Measurements from ENCODE around the gene LPCAT2.

LPCAT2 gene

GRCh38 chr16:55570159-55570558, 61.3 kb downstream of the LPCAT2 start:
- Mint-ChIP-seq H3K27ac (ENCODE audit: low read depth) (no peak overlapping the region), H3K4me1 (no peaks in the 10 kb centered on the region)
- no peak for ATAC-seq (replicated peaks; ENCODE audit: extremely low read depth, poor library complexity, severe bottlenecking)

GRCh38 chr16:55571191-55571897, 62.5 kb downstream of the LPCAT2 start:
- no peaks in the 10 kb centered on the region for H3K4me1 Mint-ChIP-seq
- peaks cover 33% of the 10 kb centered on the region for H3K27me3 Mint-ChIP-seq
- H3K36me3 Mint-ChIP-seq (ENCODE audit: insufficient read depth) = peaks cover 2% of the 10 kb centered on the region
- ATAC-seq (replicated peaks; ENCODE audit: extremely low read depth, poor library complexity, severe bottlenecking) = no peak
- H3K27ac Mint-ChIP-seq (ENCODE audit: low read depth) = no peak overlapping the region
- no peak overlapping the region for H3K4me3 Mint-ChIP-seq
- no peaks in the 10 kb centered on the region for H3K9me3 Mint-ChIP-seq
- no peak for DNase-seq (ENCODE audit: low spot score in 2 of 2)

More at GRCh38 chr16:55570159-55570558, 61.3 kb downstream of the LPCAT2 start:
- Mint-ChIP-seq H3K27me3 (peaks cover 35% of the 10 kb centered on the region), H3K9me3 (no peaks in the 10 kb centered on the region), H3K4me3 (no peak overlapping the region), H3K36me3 (ENCODE audit: insufficient read depth) (peaks cover 2% of the 10 kb centered on the region)
- DNase-seq (ENCODE audit: low spot score in 2 of 2) = no peak

GRCh38 chr16:55572439-55572838, 63.6 kb downstream of the LPCAT2 start:
- peaks cover 22% of the 10 kb centered on the region for H3K27me3 Mint-ChIP-seq

GRCh38 chr16:55574811-55575210, 65.9 kb downstream of the LPCAT2 start:
- Mint-ChIP-seq H3K27ac (ENCODE audit: low read depth) (no peak overlapping the region), H3K4me3 (no peak overlapping the region), H3K36me3 (ENCODE audit: insufficient read depth) (no peaks in the 10 kb centered on the region), H3K4me1 (no peaks in the 10 kb centered on the region), H3K9me3 (no peaks in the 10 kb centered on the region), H3K27me3 (no peaks in the 10 kb centered on the region)
- DNase-seq (ENCODE audit: low spot score in 2 of 2) (no peak), ATAC-seq (replicated peaks; ENCODE audit: extremely low read depth, poor library complexity, severe bottlenecking) (no peak)

More at GRCh38 chr16:55572439-55572838, 63.6 kb downstream of the LPCAT2 start:
- Mint-ChIP-seq H3K36me3 (ENCODE audit: insufficient read depth) (no peaks in the 10 kb centered on the region), H3K4me1 (no peaks in the 10 kb centered on the region), H3K4me3 (no peak overlapping the region), H3K9me3 (no peaks in the 10 kb centered on the region), H3K27ac (ENCODE audit: low read depth) (no peak overlapping the region)
- ATAC-seq (replicated peaks; ENCODE audit: extremely low read depth, poor library complexity, severe bottlenecking) (no peak), DNase-seq (ENCODE audit: low spot score in 2 of 2) (no peak)

GRCh38 chr16:55575496-55575895, 66.6 kb downstream of the LPCAT2 start:
- DNase-seq (ENCODE audit: low spot score in 2 of 2) (no peak), ATAC-seq (replicated peaks; ENCODE audit: extremely low read depth, poor library complexity, severe bottlenecking) (no peak)
- Mint-ChIP-seq H3K9me3 (no peaks in the 10 kb centered on the region), H3K36me3 (ENCODE audit: insufficient read depth) (no peaks in the 10 kb centered on the region), H3K4me1 (no peaks in the 10 kb centered on the region), H3K27ac (ENCODE audit: low read depth) (no peak overlapping the region), H3K27me3 (no peaks in the 10 kb centered on the region), H3K4me3 (no peak overlapping the region)

GRCh38 chr16:55576384-55576783, 67.5 kb downstream of the LPCAT2 start:
- Mint-ChIP-seq H3K27ac (ENCODE audit: low read depth) (no peak overlapping the region), H3K27me3 (no peaks in the 10 kb centered on the region), H3K36me3 (ENCODE audit: insufficient read depth) (no peaks in the 10 kb centered on the region), H3K9me3 (no peaks in the 10 kb centered on the region), H3K4me1 (no peaks in the 10 kb centered on the region), H3K4me3 (no peak overlapping the region)
- DNase-seq (ENCODE audit: low spot score in 2 of 2) = no peak
- ATAC-seq (replicated peaks; ENCODE audit: extremely low read depth, poor library complexity, severe bottlenecking) = no peak

GRCh38 chr16:55577887-55578286, 69.0 kb downstream of the LPCAT2 start:
- DNase-seq (ENCODE audit: low spot score in 2 of 2) = no peak
- Mint-ChIP-seq H3K4me3 (no peak overlapping the region), H3K27me3 (no peaks in the 10 kb centered on the region), H3K9me3 (no peaks in the 10 kb centered on the region), H3K4me1 (no peaks in the 10 kb centered on the region), H3K27ac (ENCODE audit: low read depth) (no peak overlapping the region), H3K36me3 (ENCODE audit: insufficient read depth) (no peaks in the 10 kb centered on the region)
- ATAC-seq (replicated peaks; ENCODE audit: extremely low read depth, poor library complexity, severe bottlenecking) = no peak

GRCh38 chr16:55585631-55586030, 76.8 kb downstream of the LPCAT2 start:
- H3K27ac Mint-ChIP-seq (ENCODE audit: low read depth) = no peak overlapping the region
- no peak overlapping the region for H3K4me3 Mint-ChIP-seq
- no peak for DNase-seq (ENCODE audit: low spot score in 2 of 2)
- H3K27me3 Mint-ChIP-seq = peaks cover 13% of the 10 kb centered on the region
- ATAC-seq (replicated peaks; ENCODE audit: extremely low read depth, poor library complexity, severe bottlenecking) = no peak
- no peaks in the 10 kb centered on the region for H3K4me1 Mint-ChIP-seq
- peaks cover 2% of the 10 kb centered on the region for H3K36me3 Mint-ChIP-seq (ENCODE audit: insufficient read depth)
- no peaks in the 10 kb centered on the region for H3K9me3 Mint-ChIP-seq

- DNase-seq (ENCODE audit: low spot score in 2 of 2) (no peak), ATAC-seq (replicated peaks; ENCODE audit: extremely low read depth, poor library complexity, severe bottlenecking) (no peak)
- Mint-ChIP-seq H3K27ac (ENCODE audit: low read depth) (no peak overlapping the region), H3K4me3 (no peak overlapping the region), H3K4me1 (no peaks in the 10 kb centered on the region), H3K27me3 (peaks cover 45% of the 10 kb centered on the region), H3K36me3 (ENCODE audit: insufficient read depth) (peaks cover 2% of the 10 kb centered on the region), H3K9me3 (no peaks in the 10 kb centered on the region)
Observed at GRCh38 chr16:55588799-55589198, 79.9 kb downstream of the LPCAT2 start.

GRCh38 chr16:55592306-55592705, 83.4 kb downstream of the LPCAT2 start:
- Mint-ChIP-seq H3K27me3 (peaks cover 67% of the 10 kb centered on the region), H3K4me1 (no peaks in the 10 kb centered on the region), H3K9me3 (no peaks in the 10 kb centered on the region), H3K36me3 (ENCODE audit: insufficient read depth) (peaks cover 2% of the 10 kb centered on the region), H3K27ac (ENCODE audit: low read depth) (no peak overlapping the region), H3K4me3 (no peak overlapping the region)
- no peak for DNase-seq (ENCODE audit: low spot score in 2 of 2)
- no peak for ATAC-seq (replicated peaks; ENCODE audit: extremely low read depth, poor library complexity, severe bottlenecking)

GRCh38 chr16:55597928-55598327, 89.1 kb downstream of the LPCAT2 start:
- no peak overlapping the region for H3K27ac Mint-ChIP-seq (ENCODE audit: low read depth)
- ATAC-seq (replicated peaks; ENCODE audit: extremely low read depth, poor library complexity, severe bottlenecking) (no peak), DNase-seq (ENCODE audit: low spot score in 2 of 2) (no peak)
- no peak overlapping the region for H3K4me3 Mint-ChIP-seq
- H3K9me3 Mint-ChIP-seq = no peaks in the 10 kb centered on the region
- peaks cover 58% of the 10 kb centered on the region for H3K27me3 Mint-ChIP-seq
- H3K4me1 Mint-ChIP-seq = no peaks in the 10 kb centered on the region
- H3K36me3 Mint-ChIP-seq (ENCODE audit: insufficient read depth) = no peaks in the 10 kb centered on the region

- no peak overlapping the region for H3K4me3 Mint-ChIP-seq
- H3K27me3 Mint-ChIP-seq = peaks cover 10% of the 10 kb centered on the region
- DNase-seq (ENCODE audit: low spot score in 2 of 2) (no peak), ATAC-seq (replicated peaks; ENCODE audit: extremely low read depth, poor library complexity, severe bottlenecking) (no peak)
- no peak overlapping the region for H3K27ac Mint-ChIP-seq (ENCODE audit: low read depth)
- H3K9me3 Mint-ChIP-seq = peaks cover 5% of the 10 kb centered on the region
- H3K4me1 Mint-ChIP-seq = no peaks in the 10 kb centered on the region
- no peaks in the 10 kb centered on the region for H3K36me3 Mint-ChIP-seq (ENCODE audit: insufficient read depth)
Observed at GRCh38 chr16:55605754-55606336, 97.0 kb downstream of the LPCAT2 start.

- no peak overlapping the region for H3K4me3 Mint-ChIP-seq
- ATAC-seq (replicated peaks; ENCODE audit: extremely low read depth, poor library complexity, severe bottlenecking) = no peak
- peaks cover 2% of the 10 kb centered on the region for H3K36me3 Mint-ChIP-seq (ENCODE audit: insufficient read depth)
- H3K9me3 Mint-ChIP-seq = peaks cover 10% of the 10 kb centered on the region
- no peaks in the 10 kb centered on the region for H3K4me1 Mint-ChIP-seq
- H3K27me3 Mint-ChIP-seq = peaks cover 72% of the 10 kb centered on the region
- H3K27ac Mint-ChIP-seq (ENCODE audit: low read depth) = no peak overlapping the region
- no peak for DNase-seq (ENCODE audit: low spot score in 2 of 2)
Observed at GRCh38 chr16:55613613-55614335, 104.9 kb downstream of the LPCAT2 start.

All from central memory CD8-positive, alpha-beta T cell (primary cell).